GM06990 (cell line): ENCODE data around the gene ASPN.

Experiments used
- DNase-seq: peaks from one replicate; pipeline ENCODE4 v3.0.0-alpha.2; 2011; ENCODE audit not compliant: insufficient read length; ENCODE audit errors: extremely low read depth
- H3K27me3 ChIP-seq: replicated peaks from 2 replicates; pipeline ENCODE4 v1.6.0; 2011; ENCODE audit warnings: low read length; ENCODE audit not compliant: control insufficient read depth, insufficient read depth
- H3K36me3 ChIP-seq: 2 replicates; pipeline ENCODE4 v1.5.1; 2011; ENCODE audit warnings: low read length; ENCODE audit not compliant: control insufficient read depth, insufficient read depth
- H3K4me3 ChIP-seq: replicated peaks from 2 replicates; pipeline ENCODE4 v1.5.1; 2011; ENCODE audit warnings: low read depth, mild to moderate bottlenecking, control low read depth, low read length
- TF ChIP-seq, protein P1 (sequence below): IDR thresholded peaks from 2 replicates; pipeline ENCODE4 v1.5.1; 2011; ENCODE audit warnings: low read length, control low read depth, mild to moderate bottlenecking, inconsistent platforms; ENCODE audit not compliant: insufficient read depth, poor library complexity, severe bottlenecking

The ASPN gene

DNA sequence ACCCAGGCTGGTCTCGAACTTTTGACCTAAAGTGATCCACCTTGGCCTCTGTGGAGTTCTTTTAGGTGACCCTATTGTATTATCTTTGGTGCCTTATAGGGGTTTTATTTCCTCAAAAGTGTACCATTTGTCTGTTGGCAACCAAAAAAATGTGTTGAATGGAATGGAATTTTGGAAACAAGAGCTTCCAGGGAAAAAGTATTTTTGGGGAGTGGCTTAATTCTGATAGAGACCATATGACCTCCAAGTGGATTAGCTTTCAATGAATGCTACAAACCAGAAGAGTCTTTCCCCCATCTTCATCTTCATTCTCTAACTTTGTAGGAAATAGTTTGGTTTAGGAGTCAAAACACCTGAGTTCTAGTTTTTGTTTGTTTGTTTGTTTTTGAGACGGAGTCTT lies 74.5 kb downstream of the ASPN start:
- no peak for DNase-seq
- TF ChIP-seq, protein P1, sequence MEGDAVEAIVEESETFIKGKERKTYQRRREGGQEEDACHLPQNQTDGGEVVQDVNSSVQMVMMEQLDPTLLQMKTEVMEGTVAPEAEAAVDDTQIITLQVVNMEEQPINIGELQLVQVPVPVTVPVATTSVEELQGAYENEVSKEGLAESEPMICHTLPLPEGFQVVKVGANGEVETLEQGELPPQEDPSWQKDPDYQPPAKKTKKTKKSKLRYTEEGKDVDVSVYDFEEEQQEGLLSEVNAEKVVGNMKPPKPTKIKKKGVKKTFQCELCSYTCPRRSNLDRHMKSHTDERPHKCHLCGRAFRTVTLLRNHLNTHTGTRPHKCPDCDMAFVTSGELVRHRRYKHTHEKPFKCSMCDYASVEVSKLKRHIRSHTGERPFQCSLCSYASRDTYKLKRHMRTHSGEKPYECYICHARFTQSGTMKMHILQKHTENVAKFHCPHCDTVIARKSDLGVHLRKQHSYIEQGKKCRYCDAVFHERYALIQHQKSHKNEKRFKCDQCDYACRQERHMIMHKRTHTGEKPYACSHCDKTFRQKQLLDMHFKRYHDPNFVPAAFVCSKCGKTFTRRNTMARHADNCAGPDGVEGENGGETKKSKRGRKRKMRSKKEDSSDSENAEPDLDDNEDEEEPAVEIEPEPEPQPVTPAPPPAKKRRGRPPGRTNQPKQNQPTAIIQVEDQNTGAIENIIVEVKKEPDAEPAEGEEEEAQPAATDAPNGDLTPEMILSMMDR, result no peak
- Histone ChIP-seq H3K27me3 (no peaks in the 10 kb centered on the region), H3K36me3 (no peaks in the 10 kb centered on the region; the same call in 1 of the 2 replicates), H3K4me3 (no peak overlapping the region)

DNA sequence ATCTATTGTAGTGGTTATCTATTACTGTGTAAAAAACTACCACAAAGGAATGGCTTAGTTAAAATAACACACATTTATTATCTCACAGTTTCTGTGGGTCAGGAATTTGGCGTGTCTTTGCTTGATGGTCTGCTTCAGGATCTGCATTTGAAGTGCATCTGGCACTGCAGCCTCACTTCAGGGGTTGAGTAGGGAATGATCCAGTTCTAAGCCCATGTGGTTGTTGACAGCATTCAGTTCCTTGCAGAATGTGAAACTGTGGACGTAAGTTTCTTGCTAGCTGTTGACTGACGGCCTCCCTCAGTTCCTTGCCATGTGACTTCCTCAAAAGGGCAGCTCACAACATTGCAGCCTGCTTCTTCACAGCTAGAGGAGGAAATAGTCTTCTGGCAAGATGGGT lies 75.8 kb downstream of the ASPN start:
- H3K4me3 ChIP-seq, result no peak overlapping the region
- no peaks in the 10 kb centered on the region for H3K27me3 ChIP-seq
- peak; percentile 12 for DNase-seq
- no peaks in the 10 kb centered on the region; the same call in 1 of the 2 replicates for H3K36me3 ChIP-seq
- TF ChIP-seq, protein P1, result no peak
